ENCODE data around the gene ESR1. TPM values are rescaled to one million over a fixed set of nuclear protein-coding genes. Genes with fewer than 3 reads are reported as not detected.

Gene ESR1
- 1 to 10 TPM in 1 of 2 donors, under 1 TPM in 1; 0.33 to 2.4 TPM for total RNA-seq

DNA sequence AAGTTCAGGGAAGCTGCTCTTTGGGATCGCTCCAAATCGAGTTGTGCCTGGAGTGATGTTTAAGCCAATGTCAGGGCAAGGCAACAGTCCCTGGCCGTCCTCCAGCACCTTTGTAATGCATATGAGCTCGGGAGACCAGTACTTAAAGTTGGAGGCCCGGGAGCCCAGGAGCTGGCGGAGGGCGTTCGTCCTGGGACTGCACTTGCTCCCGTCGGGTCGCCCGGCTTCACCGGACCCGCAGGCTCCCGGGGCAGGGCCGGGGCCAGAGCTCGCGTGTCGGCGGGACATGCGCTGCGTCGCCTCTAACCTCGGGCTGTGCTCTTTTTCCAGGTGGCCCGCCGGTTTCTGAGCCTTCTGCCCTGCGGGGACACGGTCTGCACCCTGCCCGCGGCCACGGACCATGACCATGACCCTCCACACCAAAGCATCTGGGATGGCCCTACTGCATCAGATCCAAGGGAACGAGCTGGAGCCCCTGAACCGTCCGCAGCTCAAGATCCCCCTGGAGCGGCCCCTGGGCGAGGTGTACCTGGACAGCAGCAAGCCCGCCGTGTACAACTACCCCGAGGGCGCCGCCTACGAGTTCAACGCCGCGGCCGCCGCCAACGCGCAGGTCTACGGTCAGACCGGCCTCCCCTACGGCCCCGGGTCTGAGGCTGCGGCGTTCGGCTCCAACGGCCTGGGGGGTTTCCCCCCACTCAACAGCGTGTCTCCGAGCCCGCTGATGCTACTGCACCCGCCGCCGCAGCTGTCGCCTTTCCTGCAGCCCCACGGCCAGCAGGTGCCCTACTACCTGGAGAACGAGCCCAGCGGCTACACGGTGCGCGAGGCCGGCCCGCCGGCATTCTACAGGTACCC lies at the start of gene ESR1:
Gene ESR1 (plus strand): TSS at position 170 of the 858 bp plus-strand sequence. CDS start 231 bp downstream, at position 401.

